ENCODE data around the gene GALNT17.

GALNT17 gene

DNA sequence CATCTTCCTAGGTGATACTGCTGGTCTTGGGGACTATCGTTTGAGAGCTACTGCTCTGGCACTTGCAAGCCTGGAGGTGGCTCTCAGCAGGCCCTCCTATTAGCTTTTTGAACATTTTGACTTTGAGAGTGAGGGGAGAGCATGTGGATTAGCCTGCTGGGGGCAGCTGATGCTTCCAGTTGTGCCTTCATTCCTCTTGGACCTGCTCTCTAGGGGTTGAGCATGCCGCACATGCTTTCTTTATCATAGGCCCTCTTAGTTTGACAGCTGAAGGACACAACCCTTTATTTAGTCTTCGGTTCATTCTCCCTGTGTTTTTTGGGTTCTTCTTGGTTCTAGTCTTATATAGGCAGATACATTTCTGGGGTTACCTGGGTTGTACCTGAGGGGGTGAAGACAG lies 132.1 kb downstream of the GALNT17 start:
- H3K4me3 ChIP-seq (ENCODE audit: low read depth, low read length), result no peak overlapping the region
- ChIA-PET POLR2A (no interaction called here), CTCF (no interaction called here)
- no peak for TF ChIP-seq CTCF (IDR thresholded peaks at IDR 0.05; ENCODE audit: insufficient read depth, low read length, missing control alignments)
- no peak for DNase-seq (ENCODE audit: low read depth, low spot score)

- ChIA-PET CTCF (no interaction called here), POLR2A (no interaction called here)
- TF ChIP-seq CTCF (IDR thresholded peaks at IDR 0.05; ENCODE audit: insufficient read depth, low read length, missing control alignments), result no peak
These were observed 135.0 kb downstream of the GALNT17 start for GRCh38 chr7:71266912-71267311.

GRCh38 chr7:71267734-71268469 lies 136.0 kb downstream of the GALNT17 start:
- TF ChIP-seq CTCF (IDR thresholded peaks at IDR 0.05; ENCODE audit: insufficient read depth, low read length, missing control alignments), result no peak
- POLR2A ChIA-PET, result no interaction called here
- no peak overlapping the region for H3K4me3 ChIP-seq (ENCODE audit: low read depth, low read length)
- CTCF ChIA-PET, result no interaction called here
- DNase-seq (ENCODE audit: low read depth, low spot score), result no peak

More at GRCh38 chr7:71266912-71267311, 135.0 kb downstream of the GALNT17 start:
- no peak for DNase-seq (ENCODE audit: low read depth, low spot score)
- H3K4me3 ChIP-seq (ENCODE audit: low read depth, low read length), result no peak overlapping the region

- CTCF ChIA-PET, result no interaction called here
- DNase-seq (ENCODE audit: low read depth, low spot score), result no peak
- H3K4me3 ChIP-seq (ENCODE audit: low read depth, low read length), result no peak overlapping the region
- POLR2A ChIA-PET, result no interaction called here
- no peak for TF ChIP-seq CTCF (IDR thresholded peaks at IDR 0.05; ENCODE audit: insufficient read depth, low read length, missing control alignments)
These were observed 138.6 kb downstream of the GALNT17 start for GRCh38 chr7:71270558-71270957.

- DNase-seq (ENCODE audit: low read depth, low spot score), result no peak
- ChIA-PET CTCF (no interaction called here), POLR2A (no interaction called here)
- H3K4me3 ChIP-seq (ENCODE audit: low read depth, low read length), result no peak overlapping the region
- no peak for TF ChIP-seq CTCF (IDR thresholded peaks at IDR 0.05; ENCODE audit: insufficient read depth, low read length, missing control alignments)
These were observed 139.3 kb downstream of the GALNT17 start for GRCh38 chr7:71271203-71271602.

DNA sequence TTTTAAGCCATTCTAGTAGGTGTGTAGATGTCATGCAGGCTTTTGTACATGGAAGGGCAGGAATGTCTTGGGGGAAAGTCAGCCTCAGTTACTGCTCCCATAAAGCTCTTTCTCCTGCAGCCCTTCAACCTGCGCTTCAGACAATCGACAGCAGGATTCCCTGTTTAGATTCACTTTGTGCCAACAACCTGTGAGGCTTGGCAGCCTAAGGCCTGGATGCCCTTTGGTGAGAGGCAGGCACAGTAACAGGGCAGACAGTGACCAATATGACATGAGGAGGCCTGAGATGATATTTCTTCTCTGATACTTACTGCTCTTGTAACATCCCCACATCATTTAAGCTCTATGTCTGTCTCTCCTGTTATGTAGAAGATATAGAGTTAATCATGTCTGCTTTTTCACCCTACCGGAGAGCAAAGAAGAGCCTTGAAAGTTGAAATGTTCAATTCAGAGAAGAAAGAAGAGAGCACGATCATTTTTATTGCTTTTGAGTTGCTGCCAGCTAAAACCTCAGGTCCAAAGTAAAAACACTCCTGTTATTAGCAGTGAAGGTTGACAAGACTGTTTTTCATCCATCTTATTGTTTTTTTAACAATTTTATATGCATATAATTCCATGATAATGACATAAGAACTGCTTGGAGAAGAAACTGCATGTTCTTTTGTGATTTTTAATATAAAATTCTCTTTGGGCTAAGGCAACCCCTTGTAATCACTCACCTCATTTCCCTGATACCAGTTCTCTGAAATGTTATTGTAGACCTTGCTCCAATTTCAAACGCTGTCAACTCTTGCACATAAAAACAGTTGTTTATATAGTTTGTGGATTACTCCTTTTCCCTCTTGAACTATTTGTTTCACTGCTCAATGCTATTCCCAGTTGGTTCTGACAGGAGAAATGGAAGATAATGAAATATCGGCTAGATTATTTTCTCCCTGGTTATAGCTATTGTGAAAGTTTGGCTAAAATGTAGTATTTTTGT lies 140.9 kb downstream of the GALNT17 start:
- TF ChIP-seq CTCF (IDR thresholded peaks at IDR 0.05; ENCODE audit: insufficient read depth, low read length, missing control alignments), result no peak
- CTCF ChIA-PET, result no interaction called here
- no peak overlapping the region for H3K4me3 ChIP-seq (ENCODE audit: low read depth, low read length)
- no peak for DNase-seq (ENCODE audit: low read depth, low spot score)
- POLR2A ChIA-PET, result no interaction called here
